ENCODE data around the gene RSPO1.

- TF ChIP-seq ZNF565 (CRISPR knock-in tag; conservative IDR thresholded peaks at IDR 0.05; ENCODE audit: low read depth) (no peak), ZNF8 (CRISPR knock-in tag; IDR thresholded peaks at IDR 0.05) (no peak), ZFP3 (CRISPR knock-in tag; IDR thresholded peaks at IDR 0.05) (no peak), ZFP30 (CRISPR knock-in tag; IDR thresholded peaks at IDR 0.05) (no peak), CREB5 (CRISPR knock-in tag; IDR thresholded peaks at IDR 0.05; ENCODE audit: low read depth) (no peak), CSRNP3 (CRISPR knock-in tag; IDR thresholded peaks at IDR 0.05) (no peak), ISL1 (CRISPR knock-in tag; IDR thresholded peaks at IDR 0.05) (no peak), ARNTL (CRISPR knock-in tag; IDR thresholded peaks at IDR 0.05; ENCODE audit: borderline replicate concordance, low read depth) (no peak), PATZ1 (CRISPR knock-in tag; IDR thresholded peaks at IDR 0.05; ENCODE audit: borderline replicate concordance) (no peak), PPARA (CRISPR knock-in tag; IDR thresholded peaks at IDR 0.05; ENCODE audit: borderline replicate concordance) (no peak), RARB (CRISPR knock-in tag; IDR thresholded peaks at IDR 0.05) (no peak), TCF4 (CRISPR knock-in tag; IDR thresholded peaks at IDR 0.05; ENCODE audit: borderline replicate concordance) (no peak)
Measured at GRCh38 chr1:37650173-37650572, 15.5 kb upstream of the RSPO1 start.

All from SK-N-SH treated with all-trans-retinoic acid at 6 μM for 48 hours (cell line).